ENCODE data around the gene LDHAL6A. TPM values are rescaled to one million over a fixed set of nuclear protein-coding genes. Genes with fewer than 3 reads are reported as not detected.

Gene LDHAL6A
- total RNA-seq, 2 experiments from 2014 or later, result not detected

DNA sequence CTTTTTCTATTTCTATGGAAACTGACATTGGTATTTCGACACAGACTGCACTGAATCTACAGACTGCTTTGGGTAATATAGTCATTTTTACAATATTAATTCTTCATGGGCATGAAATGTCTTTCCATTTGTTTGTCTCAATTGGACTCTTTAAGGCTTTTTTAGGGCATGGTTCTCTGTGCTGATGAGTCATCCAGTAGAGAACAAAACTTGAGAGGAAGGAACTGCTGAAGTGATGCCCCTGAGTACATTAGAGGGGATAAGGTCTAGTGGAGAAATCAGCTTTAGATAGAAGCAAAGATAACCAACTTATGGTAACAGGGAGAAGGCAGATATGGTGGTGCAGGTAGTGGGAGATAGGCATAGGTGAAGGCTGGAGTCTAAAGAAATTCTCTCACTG lies 46.0 kb downstream of the LDHAL6A start:
- Mint-ChIP-seq H3K4me1 (ENCODE audit: low read depth) (peaks cover 9% of the 10 kb centered on the region), H3K36me3 (ENCODE audit: low read depth) (peaks cover 93% of the 10 kb centered on the region), H3K9me3 (no peaks in the 10 kb centered on the region), H3K27ac (no peak overlapping the region), H3K4me3 (no peak overlapping the region), H3K27me3 (no peaks in the 10 kb centered on the region)
- intact Hi-C loops (cut with DNase I, micrococcal nuclease), result no loop called here
- Histone ChIP-seq H3K9me3 (ENCODE audit: control insufficient read depth in 1 of 2, insufficient read depth in 1 of 2, low read length in 2 of 2) (no peaks in the 10 kb centered on the region), H3K4me3 (ENCODE audit: low read length) (no peak overlapping the region), H3K4me1 (ENCODE audit: insufficient read depth, low read length) (no peaks in the 10 kb centered on the region), H3K36me3 (ENCODE audit: insufficient read depth, low read length) (peaks cover 80% of the 10 kb centered on the region), H3K27ac (ENCODE audit: low read depth in 1 of 2, low read length in 2 of 2) (no peak overlapping the region), H3K27me3 (ENCODE audit: control insufficient read depth in 1 of 2, insufficient read depth in 2 of 2, low read length in 2 of 2) (no peaks in the 10 kb centered on the region)
- no peak for DNase-seq
- TF ChIP-seq, protein P1, sequence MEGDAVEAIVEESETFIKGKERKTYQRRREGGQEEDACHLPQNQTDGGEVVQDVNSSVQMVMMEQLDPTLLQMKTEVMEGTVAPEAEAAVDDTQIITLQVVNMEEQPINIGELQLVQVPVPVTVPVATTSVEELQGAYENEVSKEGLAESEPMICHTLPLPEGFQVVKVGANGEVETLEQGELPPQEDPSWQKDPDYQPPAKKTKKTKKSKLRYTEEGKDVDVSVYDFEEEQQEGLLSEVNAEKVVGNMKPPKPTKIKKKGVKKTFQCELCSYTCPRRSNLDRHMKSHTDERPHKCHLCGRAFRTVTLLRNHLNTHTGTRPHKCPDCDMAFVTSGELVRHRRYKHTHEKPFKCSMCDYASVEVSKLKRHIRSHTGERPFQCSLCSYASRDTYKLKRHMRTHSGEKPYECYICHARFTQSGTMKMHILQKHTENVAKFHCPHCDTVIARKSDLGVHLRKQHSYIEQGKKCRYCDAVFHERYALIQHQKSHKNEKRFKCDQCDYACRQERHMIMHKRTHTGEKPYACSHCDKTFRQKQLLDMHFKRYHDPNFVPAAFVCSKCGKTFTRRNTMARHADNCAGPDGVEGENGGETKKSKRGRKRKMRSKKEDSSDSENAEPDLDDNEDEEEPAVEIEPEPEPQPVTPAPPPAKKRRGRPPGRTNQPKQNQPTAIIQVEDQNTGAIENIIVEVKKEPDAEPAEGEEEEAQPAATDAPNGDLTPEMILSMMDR (IDR thresholded peaks at IDR 0.05), result no peak
- CTCF ChIA-PET, result no interaction called here
- ATAC-seq (ENCODE audit: poor library complexity), result no peak
- POLR2A ChIA-PET, result no interaction called here

DNA sequence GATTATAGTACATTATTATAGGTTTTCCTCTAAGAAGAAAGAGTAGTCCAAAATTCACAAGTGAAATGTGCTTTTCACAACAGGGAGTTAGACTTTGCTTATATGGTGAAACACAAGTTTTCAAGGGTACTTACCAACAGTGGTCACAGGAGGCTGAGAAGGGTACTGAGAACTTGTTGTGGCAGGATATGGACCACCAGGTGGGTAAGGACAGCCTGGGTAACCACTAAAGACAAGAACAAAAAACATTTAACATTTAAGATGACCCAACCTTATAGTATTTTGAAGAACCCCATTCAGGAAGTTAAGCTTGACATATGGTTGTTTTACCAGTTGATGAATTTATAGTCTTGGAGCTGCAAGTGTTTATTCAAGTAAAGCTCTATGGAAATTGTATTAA lies 46.7 kb downstream of the LDHAL6A start:
- H3K9me3 Mint-ChIP-seq, result no peaks in the 10 kb centered on the region
- no peak overlapping the region for H3K4me3 ChIP-seq (ENCODE audit: low read length)
- no peak overlapping the region for H3K4me3 Mint-ChIP-seq
- TF ChIP-seq, protein P1 (IDR thresholded peaks at IDR 0.05), result no peak
- H3K4me1 Mint-ChIP-seq (ENCODE audit: low read depth), result peaks cover 9% of the 10 kb centered on the region
- no peaks in the 10 kb centered on the region for H3K27me3 ChIP-seq (ENCODE audit: control insufficient read depth in 1 of 2, insufficient read depth in 2 of 2, low read length in 2 of 2)
- no peak overlapping the region for H3K27ac Mint-ChIP-seq
- H3K36me3 ChIP-seq (ENCODE audit: insufficient read depth, low read length), result peaks cover 85% of the 10 kb centered on the region
- H3K9me3 ChIP-seq (ENCODE audit: control insufficient read depth in 1 of 2, insufficient read depth in 1 of 2, low read length in 2 of 2), result no peaks in the 10 kb centered on the region
- no peak overlapping the region for H3K27ac ChIP-seq (ENCODE audit: low read depth in 1 of 2, low read length in 2 of 2)
- ATAC-seq (ENCODE audit: poor library complexity), result no peak
- ChIA-PET POLR2A (no interaction called here), CTCF (no interaction called here)
- peaks cover 93% of the 10 kb centered on the region for H3K36me3 Mint-ChIP-seq (ENCODE audit: low read depth)
- no peak for DNase-seq
- no peaks in the 10 kb centered on the region for H3K27me3 Mint-ChIP-seq
- intact Hi-C loops (cut with DNase I, micrococcal nuclease), result no loop called here
- H3K4me1 ChIP-seq (ENCODE audit: insufficient read depth, low read length), result no peaks in the 10 kb centered on the region

DNA sequence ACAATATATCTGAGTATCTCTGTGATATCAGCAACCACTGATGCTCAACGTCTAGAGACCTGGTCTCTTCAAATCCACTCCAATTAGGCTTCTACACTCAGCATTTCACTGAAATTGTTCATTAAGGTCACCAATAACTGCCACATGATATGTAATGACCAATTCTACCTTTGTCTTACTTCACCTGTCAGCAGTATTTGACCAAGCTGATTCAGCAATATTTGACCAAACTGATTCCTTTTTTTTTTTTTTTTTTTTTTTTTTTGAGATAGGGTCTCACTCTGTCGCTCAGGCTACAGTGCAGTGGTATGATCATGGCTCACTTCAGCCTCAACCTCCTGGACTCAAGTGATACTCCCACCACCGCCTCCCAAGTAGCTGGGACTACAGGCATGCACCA lies 65.5 kb downstream of the LDHAL6A start:
- intact Hi-C loops (cut with DNase I, micrococcal nuclease), result loop anchor here (5.0 to 10.0 kb wide), 4 partner anchors 64 to 1864 kb away; partner anchors contain the start of genes PRMT3 (in 1 of the 2), UEVLD (in 1 of the 2) and ZDHHC13 (in 1 of the 2)
- ChIA-PET POLR2A (no interaction called here), CTCF (interaction anchor here (0.6 to 0.9 kb wide), 3 partner anchors 24 to 415 kb away, joined by 3 to 6 read pairs (median 3); partner anchors contain the start of gene SAAL1)
- H3K4me3 Mint-ChIP-seq, result no peak overlapping the region
- H3K9me3 ChIP-seq (ENCODE audit: control insufficient read depth in 1 of 2, insufficient read depth in 1 of 2, low read length in 2 of 2), result no peaks in the 10 kb centered on the region
- peaks cover 23% of the 10 kb centered on the region for H3K4me1 ChIP-seq (ENCODE audit: insufficient read depth, low read length)
- H3K27ac Mint-ChIP-seq, result no peak overlapping the region
- no peaks in the 10 kb centered on the region for H3K27me3 ChIP-seq (ENCODE audit: control insufficient read depth in 1 of 2, insufficient read depth in 2 of 2, low read length in 2 of 2)
- no peaks in the 10 kb centered on the region for H3K9me3 Mint-ChIP-seq
- H3K27ac ChIP-seq (ENCODE audit: low read depth in 1 of 2, low read length in 2 of 2), result no peak overlapping the region
- no peak for DNase-seq
- ATAC-seq (ENCODE audit: poor library complexity), result no peak
- peaks cover 72% of the 10 kb centered on the region for H3K36me3 Mint-ChIP-seq (ENCODE audit: low read depth)
- H3K4me1 Mint-ChIP-seq (ENCODE audit: low read depth), result peaks cover 54% of the 10 kb centered on the region
- peaks cover 19% of the 10 kb centered on the region for H3K36me3 ChIP-seq (ENCODE audit: insufficient read depth, low read length)
- TF ChIP-seq, protein P1 (IDR thresholded peaks at IDR 0.05), result no peak
- H3K27me3 Mint-ChIP-seq, result no peaks in the 10 kb centered on the region
- H3K4me3 ChIP-seq (ENCODE audit: low read length), result no peak overlapping the region
